Renal cortical epithelial cell (primary cell): ENCODE measurements around the gene F10. TPM values are rescaled to one million over a fixed set of nuclear protein-coding genes. Genes with fewer than 3 reads are reported as not detected.
"Not testable (repeated sequence)": the region's sequence is repeated elsewhere in the genome, so short reads cannot be mapped to it uniquely, and the experiment has no call there.

Experiments used
- DNase-seq: peaks from one replicate; pipeline ENCODE4 v3.0.0-alpha.2; 2011; ENCODE audit warnings: low read depth
- total RNA-seq: library from RNA; depleted of rRNA; stranded (reverse); fragments of >200 nt; gene quantifications from 2 replicates; pipeline ENCODE4 v1.2.3, GENCODE V29; 2014

Gene F10
- total RNA-seq, 1 donor from 2014 or later: 0.10 TPM

DNA sequence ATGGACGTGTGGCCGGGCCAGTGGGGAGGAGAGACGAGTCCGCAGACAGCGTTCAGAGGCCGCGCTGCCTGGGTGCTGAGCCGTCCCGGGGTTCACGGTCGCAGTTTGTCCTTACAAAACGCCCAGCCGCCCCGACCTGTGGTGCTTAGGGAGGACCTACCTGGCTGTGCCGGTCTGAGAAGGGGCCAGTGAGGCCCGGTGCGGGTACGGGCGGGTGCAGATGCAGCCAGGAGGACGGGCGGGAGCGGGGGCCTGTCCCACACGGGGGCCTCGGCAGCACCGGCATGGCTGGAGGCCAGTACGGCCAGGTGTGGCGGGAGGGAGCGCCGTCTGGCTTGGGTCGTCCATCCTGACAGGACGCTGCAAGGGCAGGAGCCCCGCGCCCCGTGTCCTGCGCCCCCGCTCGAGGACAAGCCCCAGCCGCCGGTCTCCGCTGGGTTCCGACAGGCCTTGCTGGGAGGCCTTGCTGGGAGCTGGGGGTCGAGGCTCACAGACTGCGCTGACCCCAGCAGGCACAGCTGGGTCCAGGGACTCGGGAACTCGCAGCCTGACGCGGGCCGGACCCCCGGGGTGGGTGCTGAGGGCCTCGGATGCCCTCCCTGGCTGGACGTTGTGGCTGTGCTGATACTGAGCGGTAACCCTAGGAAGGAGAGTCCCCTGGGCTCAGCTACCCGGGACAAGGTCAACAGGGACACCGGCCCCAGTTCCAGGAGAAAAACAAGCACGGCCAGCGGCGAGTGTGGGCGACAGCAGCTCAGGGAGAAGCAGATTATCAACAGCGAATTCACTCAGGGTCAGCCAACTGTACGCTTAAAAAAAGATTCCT lies 30.6 kb downstream of the F10 start:
- DNase-seq: no peak

- DNase-seq: peak; percentile 33
Measured at GRCh38 chr13:113153810-113154748, 31.5 kb downstream of the F10 start.

- DNase-seq: no peak
Measured at GRCh38 chr13:113155201-113155600, 32.6 kb downstream of the F10 start.

DNA sequence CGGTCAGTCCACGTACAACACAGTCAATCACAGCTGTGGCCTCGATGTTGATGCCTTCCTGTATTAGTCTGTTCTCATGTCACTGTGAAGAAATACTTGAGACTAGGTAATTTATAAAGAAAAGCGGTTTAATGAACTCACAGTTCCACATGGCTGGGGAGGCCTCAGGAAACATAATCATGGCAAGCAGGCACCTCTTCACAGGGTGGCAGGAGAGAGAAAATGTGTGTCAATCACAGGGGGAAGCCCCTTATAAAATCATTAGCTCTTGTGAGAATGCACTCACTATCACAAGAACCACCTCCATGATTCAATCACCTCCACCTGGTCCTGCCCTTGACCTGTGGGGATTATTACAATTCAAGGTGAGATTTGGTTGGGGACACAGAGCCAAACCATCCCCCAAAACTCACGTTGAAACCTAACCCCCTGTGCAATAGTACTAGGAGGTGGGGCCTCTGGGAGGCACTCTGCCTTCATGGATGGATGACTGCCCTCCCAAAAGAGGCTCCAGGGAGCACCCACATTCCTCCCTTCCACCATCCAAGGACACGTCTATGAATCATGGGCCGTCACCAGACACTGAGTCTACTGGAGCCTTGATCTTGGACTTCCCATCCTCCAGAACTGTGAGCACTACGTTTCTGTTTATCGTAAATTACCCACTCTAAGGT lies 33.5 kb downstream of the F10 start:
- DNase-seq: no peak

GRCh38 chr13:113157206-113157928 lies 34.8 kb downstream of the F10 start:
- no peak for DNase-seq

DNA sequence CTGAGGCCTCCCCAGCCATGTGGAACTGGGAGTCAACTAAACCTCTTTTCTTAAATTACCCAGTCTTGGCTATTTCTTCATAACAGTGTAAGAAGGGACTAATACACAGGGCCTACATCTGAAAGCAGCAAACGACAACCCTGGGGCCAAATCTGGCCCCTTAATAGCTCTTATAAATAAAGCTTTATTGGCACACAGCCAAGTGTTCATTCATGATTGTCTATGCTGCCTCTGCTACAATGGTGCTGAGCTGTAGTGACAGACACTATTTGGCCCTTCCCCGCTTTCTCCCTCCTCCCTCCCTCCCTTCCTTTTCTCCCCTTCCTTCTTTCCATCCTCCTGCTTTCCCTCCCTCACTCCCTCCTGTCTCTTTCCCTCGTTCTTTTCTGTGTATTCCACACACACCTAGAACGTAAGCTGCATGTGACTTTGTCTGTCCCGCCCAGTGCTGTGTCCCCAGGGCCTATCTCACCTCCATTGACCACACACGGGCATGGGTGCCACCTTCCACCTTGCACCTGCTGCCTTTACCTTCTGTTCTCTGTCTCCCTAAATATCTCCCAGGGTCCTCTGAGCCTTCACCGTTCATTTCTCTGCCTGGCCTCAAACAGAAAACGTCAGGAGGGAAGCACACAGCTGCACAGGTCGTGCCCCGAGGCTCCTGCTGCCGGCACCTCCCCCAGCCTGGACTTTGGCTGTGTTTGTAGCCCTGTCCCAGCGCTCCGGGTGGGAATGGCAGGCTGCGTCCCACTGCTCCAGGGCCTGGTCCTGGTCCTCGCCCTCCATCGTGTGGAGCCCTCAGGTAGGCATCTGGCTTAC lies 35.5 kb downstream of the F10 start, which contains the start of gene PROZ:
Gene PROZ (plus strand): TSS at position 720 of the 819 bp plus-strand sequence. CDS start 13 bp downstream, at position 733.
- no peak for DNase-seq

DNA sequence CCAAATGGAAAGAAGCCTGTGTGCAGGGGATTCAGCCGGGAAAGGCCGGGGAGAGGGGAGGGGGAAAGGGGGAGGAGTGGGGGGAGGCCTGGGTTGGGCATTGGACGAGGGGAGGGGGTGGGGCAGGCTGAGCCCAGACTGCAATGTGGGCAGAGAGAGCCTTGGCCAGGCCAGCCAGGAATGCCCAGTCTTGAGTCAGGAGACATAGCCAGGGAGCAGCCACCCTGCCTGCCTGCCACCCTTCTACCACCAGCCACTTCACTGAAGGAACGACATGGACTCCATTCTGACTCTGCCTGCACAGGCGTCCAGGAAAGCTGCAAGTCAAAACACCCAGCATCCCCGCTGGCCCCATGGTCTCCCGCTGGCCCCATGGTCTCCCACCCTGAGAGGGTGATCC lies 36.3 kb downstream of the F10 start:
- no peak for DNase-seq

GRCh38 chr13:113159701-113160100 lies 37.1 kb downstream of the F10 start:
- no peak for DNase-seq

DNA sequence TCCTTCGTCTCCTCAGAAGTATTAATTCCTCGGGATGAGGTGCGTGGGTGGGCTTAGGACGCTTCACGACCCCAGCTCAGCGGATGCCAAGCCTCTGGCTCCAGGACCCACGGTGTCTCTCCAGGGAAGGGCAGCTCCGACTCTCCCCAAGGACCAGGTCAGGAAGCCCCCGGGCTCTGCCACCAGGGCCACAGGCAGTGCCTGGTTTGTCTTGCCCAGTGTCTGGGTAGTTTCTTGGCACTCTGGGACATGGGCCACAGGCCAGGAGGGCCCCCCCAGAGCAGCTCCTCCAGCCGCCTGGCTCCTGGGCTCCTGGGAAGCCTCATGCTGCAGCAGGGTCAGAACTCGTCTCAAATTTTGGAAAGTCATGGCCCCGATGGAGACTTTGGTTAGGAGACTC lies 38.4 kb downstream of the F10 start:
- DNase-seq: no peak

- no peak for DNase-seq
Measured at GRCh38 chr13:113161433-113161832, 38.8 kb downstream of the F10 start.

DNA sequence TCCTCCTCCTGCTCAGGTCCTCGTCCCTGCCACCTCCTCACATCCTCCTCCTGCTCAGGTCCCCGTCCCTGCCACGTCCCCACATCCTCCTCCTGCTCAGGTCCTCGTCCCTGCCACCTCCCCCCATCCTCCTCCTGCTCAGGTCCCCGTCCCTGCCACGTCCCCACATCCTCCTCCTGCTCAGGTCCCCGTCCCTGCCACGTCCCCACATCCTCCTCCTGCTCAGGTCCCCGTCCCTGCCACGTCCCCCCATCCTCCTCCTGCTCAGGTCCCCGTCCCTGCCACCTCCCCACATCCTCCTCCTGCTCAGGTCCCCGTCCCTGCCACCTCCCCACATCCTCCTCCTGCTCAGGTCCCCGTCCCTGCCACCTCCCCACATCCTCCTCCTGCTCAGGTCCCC lies 39.4 kb downstream of the F10 start:
- not testable (repeated sequence) for DNase-seq

DNA sequence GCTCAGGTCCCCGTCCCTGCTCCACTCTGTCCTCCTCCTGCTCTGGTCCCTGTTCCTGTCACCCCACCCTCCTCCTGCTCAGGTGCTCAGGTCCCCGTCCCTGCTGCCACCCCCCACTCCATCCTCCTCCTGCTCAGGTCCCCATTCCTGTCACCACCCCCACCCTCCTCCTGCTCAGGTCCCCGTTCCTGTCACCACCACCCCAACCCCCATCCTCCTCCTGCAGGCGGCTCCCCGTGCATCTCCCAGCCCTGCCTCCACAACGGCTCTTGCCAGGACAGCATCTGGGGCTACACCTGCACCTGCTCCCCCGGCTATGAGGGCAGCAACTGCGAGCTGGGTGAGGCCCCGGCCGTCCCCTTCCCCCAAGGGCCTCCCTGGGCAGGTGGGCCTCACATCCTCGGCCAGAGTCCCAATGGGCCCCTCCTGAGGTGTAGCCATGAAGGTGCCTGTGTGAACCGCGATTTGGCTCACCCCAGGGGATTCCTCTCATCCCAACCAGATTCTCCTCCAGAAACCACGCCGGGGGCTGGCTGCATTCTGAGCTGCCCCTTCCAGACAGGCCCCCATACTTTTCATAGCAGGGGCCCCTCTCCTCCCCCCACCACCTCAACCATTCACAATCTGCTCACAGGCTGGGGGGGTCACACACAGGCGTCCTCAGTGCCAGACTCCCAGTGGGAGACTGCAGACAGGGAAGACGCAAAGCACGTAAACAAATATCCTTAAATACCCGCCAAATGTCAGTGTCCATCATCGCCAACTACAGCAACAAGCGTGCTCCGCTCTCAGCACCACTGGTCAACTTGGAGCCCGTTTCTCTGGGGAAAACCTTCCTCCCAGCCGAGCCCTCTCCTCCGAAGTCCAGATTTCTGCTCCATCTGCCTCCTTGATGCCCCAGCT lies 40.4 kb downstream of the F10 start:
- no peak for DNase-seq

DNA sequence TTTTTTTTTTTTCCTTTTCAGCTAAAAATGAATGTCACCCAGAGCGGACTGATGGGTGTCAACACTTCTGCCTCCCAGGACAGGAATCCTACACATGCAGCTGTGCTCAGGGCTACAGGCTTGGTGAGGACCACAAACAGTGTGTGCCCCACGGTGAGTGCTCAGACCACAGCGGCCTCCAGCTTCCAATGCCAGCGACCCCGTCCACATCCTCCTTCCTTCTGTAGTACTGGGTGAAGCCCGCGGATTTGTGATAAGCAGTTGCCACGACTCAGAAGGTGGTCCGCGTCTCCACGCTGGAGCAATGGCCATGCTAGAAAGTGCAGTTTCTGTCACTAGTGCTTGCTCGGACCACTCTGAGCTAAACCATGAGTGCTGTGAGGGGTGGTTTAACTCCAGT lies 41.9 kb downstream of the F10 start:
- no peak for DNase-seq

DNA sequence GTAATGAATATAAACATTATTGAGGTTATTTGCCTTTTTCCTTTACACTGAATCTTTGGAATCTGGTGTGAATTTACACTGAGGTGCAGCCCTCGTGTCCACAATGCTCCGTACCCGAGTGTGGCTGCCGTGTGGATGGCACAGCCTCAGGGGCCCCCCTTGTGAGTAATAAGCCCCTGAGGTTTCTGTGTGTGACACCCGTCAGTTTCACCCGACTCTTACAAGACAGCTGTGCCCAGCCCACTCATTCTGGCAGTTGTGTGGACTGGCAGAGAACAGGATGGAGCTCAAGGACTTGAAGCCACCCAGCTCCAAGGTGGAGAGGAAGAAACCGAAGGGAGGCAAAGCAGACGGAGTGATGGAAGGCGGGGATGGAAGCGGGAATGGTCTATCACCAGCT lies 43.7 kb downstream of the F10 start:
- no peak for DNase-seq

DNA sequence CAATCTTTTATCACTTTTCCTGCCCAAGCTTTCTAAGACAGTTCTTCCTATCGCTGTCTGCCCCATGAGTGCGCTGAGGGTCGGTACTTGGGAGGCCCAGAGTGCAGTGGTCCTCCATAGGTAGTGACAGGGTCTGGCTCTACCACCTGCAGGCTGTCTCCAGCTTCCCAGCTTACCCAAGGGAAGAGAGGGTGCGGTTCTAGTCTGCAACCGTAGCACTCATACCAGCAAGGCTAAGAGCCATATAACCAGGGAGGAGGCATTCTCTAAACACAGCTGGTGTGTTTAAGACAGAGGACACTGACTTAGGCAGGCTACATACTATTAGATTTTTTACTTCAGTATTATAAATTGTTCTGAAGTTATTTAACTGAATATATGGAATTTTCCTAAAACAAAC lies 44.1 kb downstream of the F10 start:
- no peak for DNase-seq

DNA sequence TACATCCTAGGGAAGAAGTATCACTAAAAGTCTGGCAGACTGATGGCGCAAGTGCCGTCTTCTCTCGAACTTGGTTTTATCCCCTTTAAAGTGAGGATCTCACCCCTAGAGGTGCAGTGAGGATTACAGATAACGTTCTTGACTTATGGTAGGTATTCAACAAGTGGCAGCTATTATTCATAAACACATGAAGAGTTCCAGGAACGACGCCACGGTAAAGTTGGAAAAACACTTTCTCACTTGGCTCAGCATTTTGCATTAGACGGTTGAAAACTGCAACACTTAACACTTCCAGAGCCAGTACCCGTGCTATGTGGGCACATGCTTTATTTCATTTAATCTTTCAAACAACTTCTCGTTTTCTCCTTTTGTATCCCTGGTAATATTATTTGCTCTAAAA lies 44.6 kb downstream of the F10 start:
- no peak for DNase-seq

- no peak for DNase-seq
Measured at GRCh38 chr13:113167575-113167974, 45.0 kb downstream of the F10 start.

DNA sequence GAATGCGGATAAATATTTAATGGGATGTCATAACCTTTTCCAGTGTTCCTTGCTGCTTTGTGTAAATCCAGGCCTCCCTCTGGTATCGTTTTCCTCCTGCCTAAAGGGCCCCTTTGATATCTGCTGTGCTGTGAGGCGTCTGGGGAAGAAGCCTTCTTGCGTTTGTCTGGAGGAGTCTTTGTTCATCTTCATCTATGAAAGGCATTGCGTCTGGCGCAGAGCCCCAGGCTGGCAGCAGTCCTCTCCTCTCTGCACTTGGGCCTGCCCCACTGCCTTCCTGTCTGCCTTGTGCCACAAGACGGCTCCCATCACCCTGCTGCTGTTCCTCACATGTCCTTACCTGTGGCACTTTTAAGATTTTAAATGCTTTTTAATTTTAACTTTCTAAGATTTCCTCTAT lies 45.6 kb downstream of the F10 start:
- no peak for DNase-seq
